Measurements from ENCODE around the gene COL8A1. TPM values are rescaled to one million over a fixed set of nuclear protein-coding genes. Genes with fewer than 3 reads are reported as not detected.

Gene COL8A1
- total RNA-seq, 1 donor from 2014 or later = 123 TPM

DNA sequence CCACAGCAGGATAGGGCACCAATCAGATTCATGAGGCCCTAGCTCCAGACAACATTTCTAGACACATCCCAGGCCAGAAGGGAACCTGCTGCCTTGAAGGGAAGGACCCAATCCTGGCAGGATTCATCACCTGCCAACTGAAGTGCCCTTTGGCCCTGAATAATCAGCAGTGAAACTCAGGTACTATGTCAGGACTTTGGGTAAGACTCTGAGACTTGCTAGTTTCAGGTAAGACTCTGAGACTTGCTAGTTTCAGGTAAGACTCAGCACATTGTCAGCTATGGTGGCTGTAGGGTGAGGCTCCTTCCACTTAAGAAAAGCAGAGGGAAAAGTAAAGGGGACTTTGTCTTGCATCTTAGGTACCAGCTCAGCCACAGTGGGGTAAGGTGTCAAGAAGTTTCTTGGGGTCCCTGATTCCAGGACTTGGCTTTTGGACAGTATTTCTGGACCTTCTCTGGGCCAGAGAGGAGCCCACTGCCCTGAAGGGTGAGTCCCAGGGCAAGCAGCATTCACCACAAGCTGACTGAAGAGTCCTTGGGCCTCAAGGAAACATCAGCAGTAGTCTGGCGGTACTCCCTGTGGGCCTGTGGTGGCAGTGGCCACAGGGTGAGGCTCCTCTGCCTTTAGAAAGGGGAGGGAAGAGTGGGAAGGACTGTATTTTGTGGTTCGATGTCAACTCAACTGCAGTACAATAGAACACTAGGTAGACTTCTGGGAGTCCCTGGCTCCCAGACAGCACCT, 13.7 kb upstream of the COL8A1 start:
- no peaks in the 10 kb centered on the region for H3K9me3 ChIP-seq (ENCODE audit: insufficient read depth, low read depth, low read length)
- Mint-ChIP-seq H3K27me3 (ENCODE audit: low read depth, unreplicated experiment) (no peaks in the 10 kb centered on the region), H3K27ac (ENCODE audit: unreplicated experiment) (no peak overlapping the region), H3K36me3 (ENCODE audit: low read depth, unreplicated experiment) (peaks cover 2% of the 10 kb centered on the region), H3K4me1 (ENCODE audit: low read depth, unreplicated experiment) (peaks cover 4% of the 10 kb centered on the region), H3K9me3 (ENCODE audit: unreplicated experiment) (no peaks in the 10 kb centered on the region), H3K4me3 (ENCODE audit: unreplicated experiment) (no peak overlapping the region)
- no peak overlapping the region for H3K9ac ChIP-seq (ENCODE audit: low read length)
- no peak overlapping the region for H3K27ac ChIP-seq (ENCODE audit: low read depth, low read length)
- H3K27me3 ChIP-seq (ENCODE audit: insufficient read depth, low read length) = no peaks in the 10 kb centered on the region
- no peak overlapping the region for H2AFZ ChIP-seq (ENCODE audit: low read depth, low read length)
- no peak for TF ChIP-seq EZH2 (IDR thresholded peaks at IDR 0.05; ENCODE audit: insufficient read depth, low read length)
- TF ChIP-seq, protein P1, sequence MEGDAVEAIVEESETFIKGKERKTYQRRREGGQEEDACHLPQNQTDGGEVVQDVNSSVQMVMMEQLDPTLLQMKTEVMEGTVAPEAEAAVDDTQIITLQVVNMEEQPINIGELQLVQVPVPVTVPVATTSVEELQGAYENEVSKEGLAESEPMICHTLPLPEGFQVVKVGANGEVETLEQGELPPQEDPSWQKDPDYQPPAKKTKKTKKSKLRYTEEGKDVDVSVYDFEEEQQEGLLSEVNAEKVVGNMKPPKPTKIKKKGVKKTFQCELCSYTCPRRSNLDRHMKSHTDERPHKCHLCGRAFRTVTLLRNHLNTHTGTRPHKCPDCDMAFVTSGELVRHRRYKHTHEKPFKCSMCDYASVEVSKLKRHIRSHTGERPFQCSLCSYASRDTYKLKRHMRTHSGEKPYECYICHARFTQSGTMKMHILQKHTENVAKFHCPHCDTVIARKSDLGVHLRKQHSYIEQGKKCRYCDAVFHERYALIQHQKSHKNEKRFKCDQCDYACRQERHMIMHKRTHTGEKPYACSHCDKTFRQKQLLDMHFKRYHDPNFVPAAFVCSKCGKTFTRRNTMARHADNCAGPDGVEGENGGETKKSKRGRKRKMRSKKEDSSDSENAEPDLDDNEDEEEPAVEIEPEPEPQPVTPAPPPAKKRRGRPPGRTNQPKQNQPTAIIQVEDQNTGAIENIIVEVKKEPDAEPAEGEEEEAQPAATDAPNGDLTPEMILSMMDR (IDR thresholded peaks at IDR 0.05; ENCODE audit: insufficient read depth, low read depth, low read length) = no peak
- H3K4me3 ChIP-seq (ENCODE audit: insufficient read depth, low read depth, low read length) = no peak overlapping the region
- no peaks in the 10 kb centered on the region for H4K20me1 ChIP-seq (ENCODE audit: insufficient read depth, low read length)
- no peak overlapping the region for H3K4me2 ChIP-seq (ENCODE audit: low read length)
- H3K4me1 ChIP-seq (ENCODE audit: insufficient read depth, low read length) = peaks cover 11% of the 10 kb centered on the region
- no peaks in the 10 kb centered on the region for H3K79me2 ChIP-seq (ENCODE audit: insufficient read depth, low read length)
- no peaks in the 10 kb centered on the region for H3K36me3 ChIP-seq (ENCODE audit: insufficient read depth, low read length)
- no peak for DNase-seq (ENCODE audit: low read depth)
- FAIRE-seq = no peak

DNA sequence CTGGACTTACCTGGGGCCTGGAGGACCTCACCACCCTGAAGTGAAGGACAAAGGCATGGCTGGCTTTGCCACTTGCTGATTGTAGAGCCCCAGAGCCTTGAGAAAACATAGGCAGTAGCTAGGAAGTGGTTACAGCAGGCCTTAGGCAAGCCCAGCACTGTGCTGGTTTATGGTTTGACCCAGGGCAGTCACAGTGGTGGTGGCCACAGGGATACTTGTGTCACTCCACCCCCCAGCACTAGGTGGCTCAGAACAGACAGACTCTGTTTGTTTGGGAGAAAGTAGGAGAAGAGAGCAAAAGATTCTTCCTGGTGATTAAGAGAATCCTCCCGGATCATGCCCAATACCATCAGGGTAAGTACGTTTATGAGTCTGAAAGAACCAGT, 13.2 kb upstream of the COL8A1 start:
- Histone ChIP-seq H3K4me1 (ENCODE audit: insufficient read depth, low read length) (peaks cover 11% of the 10 kb centered on the region), H3K9ac (ENCODE audit: low read length) (no peak overlapping the region), H4K20me1 (ENCODE audit: insufficient read depth, low read length) (no peaks in the 10 kb centered on the region), H3K4me3 (ENCODE audit: insufficient read depth, low read depth, low read length) (no peak overlapping the region), H3K27ac (ENCODE audit: low read depth, low read length) (no peak overlapping the region), H3K36me3 (ENCODE audit: insufficient read depth, low read length) (no peaks in the 10 kb centered on the region), H2AFZ (ENCODE audit: low read depth, low read length) (no peak overlapping the region), H3K9me3 (ENCODE audit: insufficient read depth, low read depth, low read length) (no peaks in the 10 kb centered on the region), H3K27me3 (ENCODE audit: insufficient read depth, low read length) (no peaks in the 10 kb centered on the region), H3K4me2 (ENCODE audit: low read length) (no peak overlapping the region), H3K79me2 (ENCODE audit: insufficient read depth, low read length) (no peaks in the 10 kb centered on the region)
- no peak for DNase-seq (ENCODE audit: low read depth)
- Mint-ChIP-seq H3K36me3 (ENCODE audit: low read depth, unreplicated experiment) (peaks cover 2% of the 10 kb centered on the region), H3K9me3 (ENCODE audit: unreplicated experiment) (no peaks in the 10 kb centered on the region), H3K4me1 (ENCODE audit: low read depth, unreplicated experiment) (peaks cover 4% of the 10 kb centered on the region), H3K4me3 (ENCODE audit: unreplicated experiment) (no peak overlapping the region), H3K27ac (ENCODE audit: unreplicated experiment) (no peak overlapping the region), H3K27me3 (ENCODE audit: low read depth, unreplicated experiment) (no peaks in the 10 kb centered on the region)
- TF ChIP-seq EZH2 (IDR thresholded peaks at IDR 0.05; ENCODE audit: insufficient read depth, low read length) = no peak
- TF ChIP-seq, protein P1 (IDR thresholded peaks at IDR 0.05; ENCODE audit: insufficient read depth, low read depth, low read length) = no peak
- FAIRE-seq = no peak
